Measurements from ENCODE around the gene CDC27.
"Not testable (repeated sequence)": the region's sequence is repeated elsewhere in the genome, so short reads cannot be mapped to it uniquely, and the experiment has no call there.

DNA sequence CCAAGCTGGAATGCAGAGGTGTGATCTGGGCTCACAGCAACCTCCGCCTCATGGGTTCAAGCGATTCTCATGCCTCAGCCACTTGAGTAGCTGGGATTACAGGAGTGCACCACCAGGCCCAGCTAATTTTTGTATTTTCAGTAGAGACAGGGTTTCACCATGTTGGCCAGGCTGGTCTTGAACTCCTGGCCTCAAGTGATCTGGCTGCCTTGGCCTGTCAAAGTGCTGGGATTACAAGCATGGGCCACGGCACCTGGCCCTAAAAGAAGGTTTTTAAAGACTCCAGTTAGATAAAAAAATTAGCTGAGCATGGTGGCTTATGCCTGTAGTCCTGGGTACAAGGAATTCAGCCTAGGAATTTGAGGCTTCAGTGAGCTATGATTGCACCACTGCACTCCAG lies 62.3 kb downstream of the CDC27 start:
- TF ChIP-seq ZNF274 (IDR thresholded peaks at IDR 0.05; ENCODE audit: low read depth, low read length); YY1 (IDR thresholded peaks at IDR 0.05; ENCODE audit: insufficient read depth, insufficient read length); SUZ12 (IDR thresholded peaks at IDR 0.05; ENCODE audit: extremely low read depth, insufficient read depth, insufficient read length): not testable (repeated sequence)

Measured in NT2/D1 (cell line).